ENCODE measurements around the gene TBC1D8.

DNA sequence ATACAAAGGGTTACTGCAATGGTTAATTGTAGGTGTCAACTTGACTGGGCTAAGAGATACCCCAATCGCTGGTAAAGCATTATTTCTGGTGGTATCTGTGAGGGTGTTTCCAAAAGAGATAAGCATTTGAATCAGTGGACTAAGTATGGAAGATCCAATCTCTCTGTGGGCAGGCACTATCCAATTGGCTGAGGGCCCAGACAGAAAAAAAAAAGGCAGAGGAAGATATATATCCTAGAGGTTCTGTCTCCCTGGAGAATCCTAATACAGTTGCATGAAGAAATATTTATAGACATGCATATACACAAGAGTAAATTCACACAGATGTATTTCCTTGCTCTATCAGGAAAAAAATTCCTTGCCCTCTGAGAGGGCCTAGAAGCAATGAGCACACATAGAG is 43.9 kb downstream of the TBC1D8 start:
- no peak for TF ChIP-seq TCF7L2 (IDR thresholded peaks at IDR 0.05; ENCODE audit: low read depth, low read length)
- TF ChIP-seq ZZZ3 (CRISPR knock-in tag; IDR thresholded peaks at IDR 0.05; ENCODE audit: borderline replicate concordance) = no peak
- TF ChIP-seq ZNF430 (CRISPR knock-in tag; IDR thresholded peaks at IDR 0.05) = no peak
- TF ChIP-seq, protein P1, sequence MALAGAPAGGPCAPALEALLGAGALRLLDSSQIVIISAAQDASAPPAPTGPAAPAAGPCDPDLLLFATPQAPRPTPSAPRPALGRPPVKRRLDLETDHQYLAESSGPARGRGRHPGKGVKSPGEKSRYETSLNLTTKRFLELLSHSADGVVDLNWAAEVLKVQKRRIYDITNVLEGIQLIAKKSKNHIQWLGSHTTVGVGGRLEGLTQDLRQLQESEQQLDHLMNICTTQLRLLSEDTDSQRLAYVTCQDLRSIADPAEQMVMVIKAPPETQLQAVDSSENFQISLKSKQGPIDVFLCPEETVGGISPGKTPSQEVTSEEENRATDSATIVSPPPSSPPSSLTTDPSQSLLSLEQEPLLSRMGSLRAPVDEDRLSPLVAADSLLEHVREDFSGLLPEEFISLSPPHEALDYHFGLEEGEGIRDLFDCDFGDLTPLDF (CRISPR knock-in tag; IDR thresholded peaks at IDR 0.05) = no peak
- no peak for TF ChIP-seq RNF2 (conservative IDR thresholded peaks at IDR 0.05; ENCODE audit: low read depth)
- TF ChIP-seq SIX1 (CRISPR knock-in tag; IDR thresholded peaks at IDR 0.05; ENCODE audit: borderline replicate concordance) = no peak
- TF ChIP-seq ZSCAN29 (CRISPR knock-in tag; conservative IDR thresholded peaks at IDR 0.05) = no peak
- no peak for TF ChIP-seq ZNF138 (CRISPR knock-in tag; IDR thresholded peaks at IDR 0.05; ENCODE audit: low read depth)
- TF ChIP-seq, protein P2, sequence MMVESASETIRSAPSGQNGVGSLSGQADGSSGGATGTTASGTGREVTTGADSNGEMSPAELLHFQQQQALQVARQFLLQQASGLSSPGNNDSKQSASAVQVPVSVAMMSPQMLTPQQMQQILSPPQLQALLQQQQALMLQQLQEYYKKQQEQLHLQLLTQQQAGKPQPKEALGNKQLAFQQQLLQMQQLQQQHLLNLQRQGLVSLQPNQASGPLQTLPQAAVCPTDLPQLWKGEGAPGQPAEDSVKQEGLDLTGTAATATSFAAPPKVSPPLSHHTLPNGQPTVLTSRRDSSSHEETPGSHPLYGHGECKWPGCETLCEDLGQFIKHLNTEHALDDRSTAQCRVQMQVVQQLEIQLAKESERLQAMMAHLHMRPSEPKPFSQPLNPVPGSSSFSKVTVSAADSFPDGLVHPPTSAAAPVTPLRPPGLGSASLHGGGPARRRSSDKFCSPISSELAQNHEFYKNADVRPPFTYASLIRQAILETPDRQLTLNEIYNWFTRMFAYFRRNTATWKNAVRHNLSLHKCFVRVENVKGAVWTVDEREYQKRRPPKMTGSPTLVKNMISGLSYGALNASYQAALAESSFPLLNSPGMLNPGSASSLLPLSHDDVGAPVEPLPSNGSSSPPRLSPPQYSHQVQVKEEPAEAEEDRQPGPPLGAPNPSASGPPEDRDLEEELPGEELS (CRISPR knock-in tag; IDR thresholded peaks at IDR 0.05) = no peak
- TF ChIP-seq SMAD3 (CRISPR knock-in tag; IDR thresholded peaks at IDR 0.05) = no peak
- TF ChIP-seq, protein P3, sequence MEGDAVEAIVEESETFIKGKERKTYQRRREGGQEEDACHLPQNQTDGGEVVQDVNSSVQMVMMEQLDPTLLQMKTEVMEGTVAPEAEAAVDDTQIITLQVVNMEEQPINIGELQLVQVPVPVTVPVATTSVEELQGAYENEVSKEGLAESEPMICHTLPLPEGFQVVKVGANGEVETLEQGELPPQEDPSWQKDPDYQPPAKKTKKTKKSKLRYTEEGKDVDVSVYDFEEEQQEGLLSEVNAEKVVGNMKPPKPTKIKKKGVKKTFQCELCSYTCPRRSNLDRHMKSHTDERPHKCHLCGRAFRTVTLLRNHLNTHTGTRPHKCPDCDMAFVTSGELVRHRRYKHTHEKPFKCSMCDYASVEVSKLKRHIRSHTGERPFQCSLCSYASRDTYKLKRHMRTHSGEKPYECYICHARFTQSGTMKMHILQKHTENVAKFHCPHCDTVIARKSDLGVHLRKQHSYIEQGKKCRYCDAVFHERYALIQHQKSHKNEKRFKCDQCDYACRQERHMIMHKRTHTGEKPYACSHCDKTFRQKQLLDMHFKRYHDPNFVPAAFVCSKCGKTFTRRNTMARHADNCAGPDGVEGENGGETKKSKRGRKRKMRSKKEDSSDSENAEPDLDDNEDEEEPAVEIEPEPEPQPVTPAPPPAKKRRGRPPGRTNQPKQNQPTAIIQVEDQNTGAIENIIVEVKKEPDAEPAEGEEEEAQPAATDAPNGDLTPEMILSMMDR (CRISPR knock-in tag; IDR thresholded peaks at IDR 0.05) = no peak
- TF ChIP-seq, protein P4, sequence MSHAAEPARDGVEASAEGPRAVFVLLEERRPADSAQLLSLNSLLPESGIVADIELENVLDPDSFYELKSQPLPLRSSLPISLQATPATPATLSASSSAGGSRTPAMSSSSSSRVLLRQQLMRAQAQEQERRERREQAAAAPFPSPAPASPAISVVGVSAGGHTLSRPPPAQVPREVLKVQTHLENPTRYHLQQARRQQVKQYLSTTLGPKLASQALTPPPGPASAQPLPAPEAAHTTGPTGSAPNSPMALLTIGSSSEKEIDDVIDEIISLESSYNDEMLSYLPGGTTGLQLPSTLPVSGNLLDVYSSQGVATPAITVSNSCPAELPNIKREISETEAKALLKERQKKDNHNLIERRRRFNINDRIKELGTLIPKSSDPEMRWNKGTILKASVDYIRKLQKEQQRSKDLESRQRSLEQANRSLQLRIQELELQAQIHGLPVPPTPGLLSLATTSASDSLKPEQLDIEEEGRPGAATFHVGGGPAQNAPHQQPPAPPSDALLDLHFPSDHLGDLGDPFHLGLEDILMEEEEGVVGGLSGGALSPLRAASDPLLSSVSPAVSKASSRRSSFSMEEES (CRISPR knock-in tag; IDR thresholded peaks at IDR 0.05) = no peak
- TF ChIP-seq PCBP1 (IDR thresholded peaks at IDR 0.05; ENCODE audit: borderline replicate concordance, low read depth, low read length) = no peak

All from HepG2 (cell line).